ENCODE measurements around the gene KANSL1L. TPM values are rescaled to one million over a fixed set of nuclear protein-coding genes. Genes with fewer than 3 reads are reported as not detected.

The KANSL1L gene
- total and polyA plus RNA-seq, 11 donors, result 6.1 to 24.9 (median 18.0) TPM

- no peak overlapping the region for H3K27ac ChIP-seq
- DNase-seq (no peak), ATAC-seq (no peak)
- peaks cover 0 to 19% (median 0%) of the 10 kb centered on the region in 12 donors for H3K9me3 ChIP-seq
- peaks cover 0 to 19% (median 7%) of the 10 kb centered on the region in 9 donors for H3K36me3 ChIP-seq
- H3K4me3 ChIP-seq, result no peak overlapping the region
- H3K27me3 ChIP-seq, result no peaks in the 10 kb centered on the region
- H3K4me1 ChIP-seq, result peaks cover 0 to 19% (median 2%) of the 10 kb centered on the region in 12 donors
- TF ChIP-seq CTCF (IDR thresholded peaks at IDR 0.05) (no peak), POLR2A (IDR thresholded peaks at IDR 0.05) (no peak)
- intact Hi-C loops (cut with DNase I), result no loop called here
These were observed 39.0 kb downstream of the KANSL1L start for GRCh38 chr2:210132239-210132638.

GRCh38 chr2:210128961-210129360 is 42.2 kb downstream of the KANSL1L start:
- Histone ChIP-seq H3K4me3 (no peak overlapping the region), H3K27ac (no peak overlapping the region), H3K4me1 (peaks cover 0 to 9% (median 0%) of the 10 kb centered on the region in 12 donors), H3K36me3 (peaks cover 0 to 44% (median 20%) of the 10 kb centered on the region in 9 donors), H3K9me3 (peaks cover 0 to 48% (median 9%) of the 10 kb centered on the region in 12 donors), H3K27me3 (no peaks in the 10 kb centered on the region)
- intact Hi-C loops (cut with DNase I), result no loop called here
- ATAC-seq (peak in 3 of 4 donors; percentile 36 to 53 (median 39)), DNase-seq (no peak)
- 19 to 29% (median 26%) methylated on average over 3 of the region's 3 CpGs for WGBS, 4 donors
- TF ChIP-seq CTCF (IDR thresholded peaks at IDR 0.05) (no peak), POLR2A (IDR thresholded peaks at IDR 0.05) (no peak)

- DNase-seq, result no peak
- no peak overlapping the region for H3K27ac ChIP-seq
- no peak overlapping the region for H3K4me3 ChIP-seq
- no peak for TF ChIP-seq POLR2A (IDR thresholded peaks at IDR 0.05)
- TF ChIP-seq CTCF (IDR thresholded peaks at IDR 0.05), result no peak
- H3K27me3 ChIP-seq, result no peaks in the 10 kb centered on the region
- peaks cover 0 to 30% (median 0%) of the 10 kb centered on the region in 9 donors for H3K36me3 ChIP-seq
- no peaks in the 10 kb centered on the region for H3K4me1 ChIP-seq
- no peak for ATAC-seq
- WGBS, 4 donors, result 94 to 96% (median 95%) methylated on average over 3 of the region's 3 CpGs
- H3K9me3 ChIP-seq, result peaks cover 0 to 52% (median 26%) of the 10 kb centered on the region in 12 donors
- intact Hi-C loops (cut with DNase I), result no loop called here
These were observed 57.5 kb downstream of the KANSL1L start for GRCh38 chr2:210113614-210114235.

GRCh38 chr2:210112871-210113270 is 58.3 kb downstream of the KANSL1L start:
- DNase-seq (no peak), ATAC-seq (no peak)
- H3K4me1 ChIP-seq, result no peaks in the 10 kb centered on the region
- H3K27ac ChIP-seq, result no peak overlapping the region
- peaks cover 0 to 44% (median 26%) of the 10 kb centered on the region in 12 donors for H3K9me3 ChIP-seq
- TF ChIP-seq CTCF (IDR thresholded peaks at IDR 0.05) (no peak), POLR2A (IDR thresholded peaks at IDR 0.05) (no peak)
- no peak overlapping the region for H3K4me3 ChIP-seq
- intact Hi-C loops (cut with DNase I), result no loop called here
- peaks cover 0 to 27% (median 0%) of the 10 kb centered on the region in 9 donors for H3K36me3 ChIP-seq
- no peaks in the 10 kb centered on the region for H3K27me3 ChIP-seq

All from heart left ventricle (tissue), 16 donors.